ENCODE data around the gene UBALD1.

UBALD1 gene

GRCh38 chr16:4634768-4635167 lies 20.1 kb upstream of the UBALD1 start:
- H2AFZ ChIP-seq (ENCODE audit: low read length): no peak overlapping the region
- no peak overlapping the region for H3K9ac ChIP-seq (ENCODE audit: low read length)
- peaks cover 3% of the 10 kb centered on the region; the same call in 1 of the 2 replicates for H4K20me1 ChIP-seq (ENCODE audit: insufficient read depth, low read length)
- no peak overlapping the region for H3K4me3 ChIP-seq (ENCODE audit: low read length)
- H3K9me3 ChIP-seq (replicated peaks; ENCODE audit: insufficient read depth, low read length): no peaks in the 10 kb centered on the region
- H3F3A ChIP-seq (ENCODE audit: insufficient read depth, low read length): no peaks in the 10 kb centered on the region
- H3K79me2 ChIP-seq (ENCODE audit: low read length): peaks cover 92% of the 10 kb centered on the region
- H3K36me3 ChIP-seq (replicated peaks; ENCODE audit: insufficient read depth, low read length): no peaks in the 10 kb centered on the region
- H3K4me1 ChIP-seq (ENCODE audit: low read length): no peaks in the 10 kb centered on the region
- no peak overlapping the region for H3K4me2 ChIP-seq (ENCODE audit: low read depth, low read length)
- no peaks in the 10 kb centered on the region for H3K9me2 ChIP-seq (replicated peaks; ENCODE audit: insufficient read depth, low read length)
- H3K27ac ChIP-seq (ENCODE audit: low read length): no peak overlapping the region
- no peak for DNase-seq
- TF ChIP-seq EZH2phosphoT487 (IDR thresholded peaks at IDR 0.05; ENCODE audit: low read length): no peak
- no peak for TF ChIP-seq CTCF (IDR thresholded peaks at IDR 0.05; ENCODE audit: low read length)
- no peak for TF ChIP-seq EZH2 (optimal IDR thresholded peaks at IDR 0.05; ENCODE audit: low read depth, low read length)
- H3K27me3 ChIP-seq (replicated peaks; ENCODE audit: insufficient read depth, low read length): no peaks in the 10 kb centered on the region

- no peak overlapping the region for H3K9ac ChIP-seq (ENCODE audit: low read length)
- H3K27me3 ChIP-seq (replicated peaks; ENCODE audit: insufficient read depth, low read length): no peaks in the 10 kb centered on the region
- H3K79me2 ChIP-seq (ENCODE audit: low read length): peaks cover 92% of the 10 kb centered on the region
- no peak for DNase-seq
- no peak overlapping the region for H3K4me3 ChIP-seq (ENCODE audit: low read length)
- H3K27ac ChIP-seq (ENCODE audit: low read length): no peak overlapping the region
- H3F3A ChIP-seq (ENCODE audit: insufficient read depth, low read length): no peaks in the 10 kb centered on the region
- peaks cover 3% of the 10 kb centered on the region; the same call in 1 of the 2 replicates for H4K20me1 ChIP-seq (ENCODE audit: insufficient read depth, low read length)
- H3K9me2 ChIP-seq (replicated peaks; ENCODE audit: insufficient read depth, low read length): no peaks in the 10 kb centered on the region
- H3K9me3 ChIP-seq (replicated peaks; ENCODE audit: insufficient read depth, low read length): no peaks in the 10 kb centered on the region
- no peak overlapping the region for H3K4me2 ChIP-seq (ENCODE audit: low read depth, low read length)
- H3K36me3 ChIP-seq (replicated peaks; ENCODE audit: insufficient read depth, low read length): no peaks in the 10 kb centered on the region
- TF ChIP-seq EZH2phosphoT487 (IDR thresholded peaks at IDR 0.05; ENCODE audit: low read length) (no peak), CTCF (IDR thresholded peaks at IDR 0.05; ENCODE audit: low read length) (no peak), EZH2 (optimal IDR thresholded peaks at IDR 0.05; ENCODE audit: low read depth, low read length) (no peak)
- H3K4me1 ChIP-seq (ENCODE audit: low read length): no peaks in the 10 kb centered on the region
- no peak overlapping the region for H2AFZ ChIP-seq (ENCODE audit: low read length)
Observed at GRCh38 chr16:4633910-4634635, 19.4 kb upstream of the UBALD1 start.

GRCh38 chr16:4631444-4631843 lies 16.8 kb upstream of the UBALD1 start:
- H3K9me2 ChIP-seq (replicated peaks; ENCODE audit: insufficient read depth, low read length): no peaks in the 10 kb centered on the region
- DNase-seq: no peak
- H3K79me2 ChIP-seq (ENCODE audit: low read length): peaks cover 92% of the 10 kb centered on the region
- H3K4me3 ChIP-seq (ENCODE audit: low read length): no peak overlapping the region
- H3K27me3 ChIP-seq (replicated peaks; ENCODE audit: insufficient read depth, low read length): no peaks in the 10 kb centered on the region
- no peak overlapping the region for H3K9ac ChIP-seq (ENCODE audit: low read length)
- no peak overlapping the region for H2AFZ ChIP-seq (ENCODE audit: low read length)
- no peak overlapping the region for H3K27ac ChIP-seq (ENCODE audit: low read length)
- peaks cover 2% of the 10 kb centered on the region; the same call in 1 of the 2 replicates for H3K4me1 ChIP-seq (ENCODE audit: low read length)
- H3K9me3 ChIP-seq (replicated peaks; ENCODE audit: insufficient read depth, low read length): no peaks in the 10 kb centered on the region
- H3K36me3 ChIP-seq (replicated peaks; ENCODE audit: insufficient read depth, low read length): no peaks in the 10 kb centered on the region
- H3K4me2 ChIP-seq (ENCODE audit: low read depth, low read length): no peak overlapping the region
- no peaks in the 10 kb centered on the region for H3F3A ChIP-seq (ENCODE audit: insufficient read depth, low read length)
- H4K20me1 ChIP-seq (ENCODE audit: insufficient read depth, low read length): peaks cover 8% of the 10 kb centered on the region; the same call in 1 of the 2 replicates
- TF ChIP-seq CTCF (IDR thresholded peaks at IDR 0.05; ENCODE audit: low read length) (no peak), EZH2phosphoT487 (IDR thresholded peaks at IDR 0.05; ENCODE audit: low read length) (no peak), EZH2 (optimal IDR thresholded peaks at IDR 0.05; ENCODE audit: low read depth, low read length) (no peak)
